Liver (tissue), 2 donors: ENCODE results near the gene CGB3.

Experiments
- REST ChIP-seq: IDR thresholded peaks from 2 replicates; pipeline ENCODE4 v1.6.1; 2016; ENCODE audit warnings: antibody characterized with exemption, mild to moderate bottlenecking
- YY1 ChIP-seq: IDR thresholded peaks from 2 replicates; pipeline ENCODE4 v1.6.1; 2016; ENCODE audit warnings: antibody characterized with exemption, mild to moderate bottlenecking
- TF ChIP-seq, protein P1 (sequence below): fragments of 150-350 bp; IDR thresholded peaks from 2 replicates; pipeline ENCODE4 v1.5.1; 2017; ENCODE audit warnings: improper control_type of control experiment, low read depth, low read length; ENCODE audit not compliant: missing input control
- donor health status: healthy.

DNA sequence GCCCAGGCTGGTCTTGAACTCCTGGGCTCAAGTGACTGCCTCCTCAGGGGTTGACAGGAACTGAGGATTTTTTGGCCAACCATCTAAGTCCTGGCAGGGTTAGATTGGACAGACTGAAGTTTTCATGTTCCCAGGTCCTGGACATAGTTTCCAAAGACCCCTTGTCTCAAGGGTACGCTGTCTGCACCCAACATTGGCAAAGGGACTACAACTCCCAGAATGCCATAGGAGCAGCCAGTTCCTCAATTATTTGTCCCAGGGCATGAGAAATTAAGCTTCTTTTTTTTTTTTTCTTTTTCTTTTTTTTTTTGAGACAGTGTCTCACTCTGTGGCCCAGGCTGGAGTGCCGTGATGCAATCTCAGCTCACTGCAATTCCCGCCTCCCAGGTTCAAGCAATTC is 37.9 kb downstream of the CGB3 start:
- TF ChIP-seq, protein P1, sequence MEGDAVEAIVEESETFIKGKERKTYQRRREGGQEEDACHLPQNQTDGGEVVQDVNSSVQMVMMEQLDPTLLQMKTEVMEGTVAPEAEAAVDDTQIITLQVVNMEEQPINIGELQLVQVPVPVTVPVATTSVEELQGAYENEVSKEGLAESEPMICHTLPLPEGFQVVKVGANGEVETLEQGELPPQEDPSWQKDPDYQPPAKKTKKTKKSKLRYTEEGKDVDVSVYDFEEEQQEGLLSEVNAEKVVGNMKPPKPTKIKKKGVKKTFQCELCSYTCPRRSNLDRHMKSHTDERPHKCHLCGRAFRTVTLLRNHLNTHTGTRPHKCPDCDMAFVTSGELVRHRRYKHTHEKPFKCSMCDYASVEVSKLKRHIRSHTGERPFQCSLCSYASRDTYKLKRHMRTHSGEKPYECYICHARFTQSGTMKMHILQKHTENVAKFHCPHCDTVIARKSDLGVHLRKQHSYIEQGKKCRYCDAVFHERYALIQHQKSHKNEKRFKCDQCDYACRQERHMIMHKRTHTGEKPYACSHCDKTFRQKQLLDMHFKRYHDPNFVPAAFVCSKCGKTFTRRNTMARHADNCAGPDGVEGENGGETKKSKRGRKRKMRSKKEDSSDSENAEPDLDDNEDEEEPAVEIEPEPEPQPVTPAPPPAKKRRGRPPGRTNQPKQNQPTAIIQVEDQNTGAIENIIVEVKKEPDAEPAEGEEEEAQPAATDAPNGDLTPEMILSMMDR: no peak
- no peak for TF ChIP-seq REST
- TF ChIP-seq YY1: no peak
